DND-41 (cell line): ENCODE data around the gene CD79B.
"Not testable (repeated sequence)": the region's sequence is repeated elsewhere in the genome, so short reads cannot be mapped to it uniquely, and the experiment has no call there.

Experiments
- ATAC-seq: fragments of 200-7000 bp; cut with Tn5 transposase; 3 replicates; pipeline ENCODE4 v1.9.1; 2021; ENCODE audit warnings: low read depth; ENCODE audit not compliant: insufficient read depth
- DNase-seq: peaks from one replicate; pipeline ENCODE4 v3.0.0-alpha.2; 2020
- H2AFZ ChIP-seq: 2 replicates; pipeline ENCODE4 v1.6.0; 2012; ENCODE audit warnings: low read depth, low read length
- H3K27ac ChIP-seq: 2 replicates; pipeline ENCODE4 v1.5.1; 2012; ENCODE audit warnings: low read length, inconsistent platforms
- H3K27me3 ChIP-seq: fragments of 200-600 bp; sonication (generic); 2 replicates; pipeline ENCODE4 v1.6.0; 2012; ENCODE audit warnings: low read length, mild to moderate bottlenecking, inconsistent platforms; ENCODE audit not compliant: insufficient read depth, poor library complexity
- H3K36me3 ChIP-seq: 2 replicates; pipeline ENCODE4 v1.5.1; 2012; ENCODE audit warnings: low read length, inconsistent platforms; ENCODE audit not compliant: insufficient read depth
- H3K4me1 ChIP-seq: 2 replicates; pipeline ENCODE4 v1.5.1; 2012; ENCODE audit warnings: mild to moderate bottlenecking, low read length; ENCODE audit not compliant: insufficient read depth
- H3K4me2 ChIP-seq: 2 replicates; pipeline ENCODE4 v1.6.0; 2012; ENCODE audit warnings: mild to moderate bottlenecking, moderate library complexity, low read length, inconsistent platforms; ENCODE audit not compliant: insufficient read depth
- H3K4me3 ChIP-seq, 2 experiments: fragments of 200-600 bp in 1 of 2; shearing (Covaris generic) in 1 of 2; 2 replicates each; pipeline ENCODE4 v1.5.1; 2012 to 2016; ENCODE audit warnings: inconsistent platforms in 2 of 2, low read length in 2 of 2, mild to moderate bottlenecking in 2 of 2, low read depth in 1 of 2, moderate library complexity in 1 of 2
- H3K79me2 ChIP-seq: 2 replicates; pipeline ENCODE4 v1.6.0; 2012; ENCODE audit warnings: low read length, inconsistent platforms; ENCODE audit not compliant: insufficient read depth
- H3K9ac ChIP-seq: 2 replicates; pipeline ENCODE4 v1.6.0; 2012; ENCODE audit warnings: low read depth, mild to moderate bottlenecking, inconsistent platforms, low read length, moderate library complexity
- H3K9me3 ChIP-seq: 2 replicates; pipeline ENCODE4 v1.5.1; 2012; ENCODE audit warnings: low read length, moderate library complexity, mild to moderate bottlenecking, inconsistent platforms; ENCODE audit not compliant: insufficient read depth, severe bottlenecking
- H4K20me1 ChIP-seq: 2 replicates; pipeline ENCODE4 v1.6.0; 2012; ENCODE audit warnings: low read length; ENCODE audit not compliant: insufficient read depth

CD79B gene

GRCh38 chr17:63898899-63899798 lies 33.0 kb downstream of the CD79B start:
- H3K27ac ChIP-seq, H3K27me3 ChIP-seq, H4K20me1 ChIP-seq, DNase-seq, H3K36me3 ChIP-seq, H3K9ac ChIP-seq, H2AFZ ChIP-seq, ATAC-seq, H3K4me2 ChIP-seq, H3K4me3 ChIP-seq, H3K9me3 ChIP-seq, H3K79me2 ChIP-seq, H3K4me1 ChIP-seq: not testable (repeated sequence)

DNA sequence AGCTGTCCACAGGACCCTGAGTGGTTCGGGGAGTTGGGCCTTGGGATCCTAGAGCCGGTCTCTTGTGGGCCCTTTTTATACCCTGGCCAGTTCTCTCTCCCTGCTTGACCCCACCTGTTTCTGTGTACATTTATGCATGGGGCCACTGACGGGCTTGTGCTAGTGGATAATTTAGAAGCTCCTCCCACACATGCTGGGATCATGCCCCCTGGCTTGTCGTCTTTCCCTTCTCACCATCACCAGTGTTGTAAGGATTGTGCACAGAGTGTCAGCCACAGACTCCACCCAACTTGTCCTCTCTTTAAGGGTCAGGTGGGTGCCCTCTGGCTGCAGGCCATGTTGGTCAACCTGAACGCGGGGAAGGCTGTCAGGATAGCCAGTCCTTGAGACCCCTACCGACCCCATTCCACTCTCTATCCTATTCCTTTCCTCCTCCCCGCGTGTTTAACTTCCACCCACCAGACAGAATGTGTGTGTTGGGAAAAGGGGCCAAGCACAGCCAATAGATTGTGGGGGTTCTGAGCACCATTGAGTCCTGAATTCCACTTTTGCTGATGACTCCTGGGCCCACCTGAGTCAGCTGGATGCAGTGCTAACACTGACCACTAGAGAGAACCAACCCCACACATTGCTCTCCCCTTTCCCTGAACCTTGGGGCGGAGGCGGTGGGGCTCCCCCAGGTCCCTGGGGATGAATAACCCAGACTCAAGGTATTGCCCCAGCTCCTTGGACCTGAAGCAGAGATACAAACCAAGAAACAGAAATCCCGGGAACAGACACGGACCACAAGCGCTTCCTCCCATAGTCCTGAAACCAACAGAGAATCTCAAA lies 35.4 kb downstream of the CD79B start, which contains the start of gene CSH1:
TSS of gene CSH1 (minus strand) at position 51 of the 831 bp plus-strand sequence. CDS start 63 bp downstream, outside the sequence.
- H2AFZ ChIP-seq, H3K4me3 ChIP-seq, H3K4me1 ChIP-seq, H3K9me3 ChIP-seq, H3K27me3 ChIP-seq, DNase-seq, H3K9ac ChIP-seq, H4K20me1 ChIP-seq, ATAC-seq, H3K27ac ChIP-seq, H3K4me2 ChIP-seq, H3K79me2 ChIP-seq, H3K36me3 ChIP-seq: not testable (repeated sequence)

- not testable (repeated sequence) for H3K9me3 ChIP-seq, H3K4me2 ChIP-seq
These were observed 37.3 kb downstream of the CD79B start for GRCh38 chr17:63894821-63895220.

GRCh38 chr17:63894021-63894420 lies 38.1 kb downstream of the CD79B start:
- not testable (repeated sequence) for DNase-seq, H3K36me3 ChIP-seq, H3K4me3 ChIP-seq, H3K27ac ChIP-seq, H3K9ac ChIP-seq, H3K9me3 ChIP-seq, H3K79me2 ChIP-seq, H2AFZ ChIP-seq, H4K20me1 ChIP-seq, ATAC-seq, H3K27me3 ChIP-seq, H3K4me2 ChIP-seq, H3K4me1 ChIP-seq

More at GRCh38 chr17:63894821-63895220, 37.3 kb downstream of the CD79B start:
- not testable (repeated sequence) for H3K27ac ChIP-seq, H3K4me3 ChIP-seq, H4K20me1 ChIP-seq, H2AFZ ChIP-seq, H3K4me1 ChIP-seq, H3K27me3 ChIP-seq, ATAC-seq, H3K79me2 ChIP-seq, H3K36me3 ChIP-seq, DNase-seq, H3K9ac ChIP-seq

DNA sequence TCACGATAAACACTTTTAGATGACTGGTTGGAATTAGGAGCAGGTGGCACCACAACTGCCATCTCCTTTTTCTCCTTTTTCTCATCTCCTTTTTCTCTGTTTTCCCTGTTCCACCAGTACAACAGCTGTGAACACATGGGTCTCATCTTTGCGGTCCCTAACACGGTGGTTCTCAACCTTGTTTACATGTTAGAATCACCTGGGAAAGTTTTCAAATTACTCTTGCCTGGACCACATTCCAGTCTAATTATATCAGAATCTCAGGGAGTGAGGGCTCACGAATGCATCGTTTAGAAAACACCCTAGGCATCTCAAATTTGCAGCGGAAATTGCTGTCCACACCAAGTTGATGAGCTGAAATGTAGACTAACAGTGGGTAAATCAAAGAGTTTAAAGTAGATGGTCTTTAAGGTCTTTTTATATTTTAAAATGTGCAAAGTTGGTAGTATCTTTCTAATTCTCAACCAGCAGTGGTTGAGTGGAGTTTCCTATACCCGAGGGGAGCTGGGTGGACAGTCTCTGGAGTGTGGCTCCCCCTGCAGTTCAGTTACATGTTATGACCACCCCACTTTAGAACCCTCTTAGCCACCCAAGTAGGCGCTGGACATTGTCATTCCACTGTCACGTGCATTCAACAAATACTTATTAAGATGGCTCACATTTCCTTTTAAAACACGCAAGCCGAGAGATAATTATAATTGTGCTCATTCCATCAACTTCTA lies 39.7 kb downstream of the CD79B start:
- H4K20me1 ChIP-seq, H3K4me2 ChIP-seq, H3K36me3 ChIP-seq, H3K9ac ChIP-seq, H3K9me3 ChIP-seq, H3K4me1 ChIP-seq, DNase-seq, ATAC-seq, H3K4me3 ChIP-seq, H3K27ac ChIP-seq, H3K27me3 ChIP-seq, H3K79me2 ChIP-seq, H2AFZ ChIP-seq: not testable (repeated sequence)
